ENCODE data around the gene MVB12B.

The MVB12B gene

GRCh38 chr9:126302730-126303129, 23.9 kb upstream of the MVB12B start:
- in situ Hi-C loops (cut with HindIII; ENCODE audit: low sequenced_read_pairs): no loop called here

DNA sequence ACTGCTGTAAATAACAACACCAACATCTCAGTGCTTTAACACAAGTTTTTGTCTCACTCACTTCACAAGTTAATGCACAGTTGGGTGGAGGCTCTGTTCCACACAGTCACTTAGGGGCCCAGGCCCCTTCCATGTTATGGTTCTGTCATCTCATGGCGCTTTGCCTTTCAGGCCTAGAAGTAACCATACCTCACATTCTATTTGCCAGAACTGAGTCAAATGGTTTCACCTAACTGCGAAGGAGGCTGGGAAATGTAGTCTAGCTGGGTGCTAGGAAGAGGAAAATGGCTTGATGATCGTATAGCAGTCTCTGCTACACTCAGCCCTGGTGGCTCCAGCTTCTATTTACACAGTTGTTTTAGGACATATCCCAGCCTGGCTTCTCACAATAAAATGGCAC, 23.1 kb upstream of the MVB12B start:
- in situ Hi-C loops (cut with HindIII; ENCODE audit: low sequenced_read_pairs): no loop called here

- in situ Hi-C loops (cut with HindIII; ENCODE audit: low sequenced_read_pairs): no loop called here
These were observed 22.2 kb upstream of the MVB12B start for GRCh38 chr9:126304207-126304970.

GRCh38 chr9:126304971-126305320, 21.7 kb upstream of the MVB12B start:
- in situ Hi-C loops (cut with HindIII; ENCODE audit: low sequenced_read_pairs): no loop called here

DNA sequence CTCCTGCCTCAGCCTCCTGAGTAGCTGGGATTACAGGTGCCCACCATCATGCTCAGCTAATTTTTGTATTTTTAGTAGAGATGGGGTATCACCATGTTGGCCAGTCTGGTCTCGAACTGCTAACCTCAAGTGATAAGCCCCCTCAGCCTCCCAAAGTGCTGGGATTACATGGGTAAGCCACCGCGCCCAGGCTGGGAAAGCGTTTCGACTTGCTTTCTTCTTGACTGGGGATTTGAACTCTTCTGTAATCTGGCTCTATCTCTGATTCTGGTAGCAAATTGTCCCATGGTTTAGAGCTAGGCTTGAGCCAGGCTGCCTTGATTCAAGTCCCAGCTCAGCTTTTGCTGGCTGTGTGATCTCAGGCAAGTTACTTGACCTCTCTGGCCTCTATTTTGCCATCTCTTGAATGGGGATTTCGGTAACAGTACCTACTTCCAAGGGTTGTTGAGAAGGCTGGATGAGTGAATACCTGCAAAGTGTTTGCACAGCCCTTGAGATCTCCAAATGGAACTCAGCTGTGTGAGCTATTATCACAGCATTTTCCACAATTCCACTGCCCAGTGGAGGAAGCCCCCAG, 20.5 kb upstream of the MVB12B start:
- in situ Hi-C loops (cut with HindIII; ENCODE audit: low sequenced_read_pairs): no loop called here

GRCh38 chr9:126307322-126308061, 19.1 kb upstream of the MVB12B start:
- in situ Hi-C loops (cut with HindIII; ENCODE audit: low sequenced_read_pairs): no loop called here

- in situ Hi-C loops (cut with HindIII; ENCODE audit: low sequenced_read_pairs): no loop called here
These were observed 17.0 kb upstream of the MVB12B start for GRCh38 chr9:126309427-126310189.

DNA sequence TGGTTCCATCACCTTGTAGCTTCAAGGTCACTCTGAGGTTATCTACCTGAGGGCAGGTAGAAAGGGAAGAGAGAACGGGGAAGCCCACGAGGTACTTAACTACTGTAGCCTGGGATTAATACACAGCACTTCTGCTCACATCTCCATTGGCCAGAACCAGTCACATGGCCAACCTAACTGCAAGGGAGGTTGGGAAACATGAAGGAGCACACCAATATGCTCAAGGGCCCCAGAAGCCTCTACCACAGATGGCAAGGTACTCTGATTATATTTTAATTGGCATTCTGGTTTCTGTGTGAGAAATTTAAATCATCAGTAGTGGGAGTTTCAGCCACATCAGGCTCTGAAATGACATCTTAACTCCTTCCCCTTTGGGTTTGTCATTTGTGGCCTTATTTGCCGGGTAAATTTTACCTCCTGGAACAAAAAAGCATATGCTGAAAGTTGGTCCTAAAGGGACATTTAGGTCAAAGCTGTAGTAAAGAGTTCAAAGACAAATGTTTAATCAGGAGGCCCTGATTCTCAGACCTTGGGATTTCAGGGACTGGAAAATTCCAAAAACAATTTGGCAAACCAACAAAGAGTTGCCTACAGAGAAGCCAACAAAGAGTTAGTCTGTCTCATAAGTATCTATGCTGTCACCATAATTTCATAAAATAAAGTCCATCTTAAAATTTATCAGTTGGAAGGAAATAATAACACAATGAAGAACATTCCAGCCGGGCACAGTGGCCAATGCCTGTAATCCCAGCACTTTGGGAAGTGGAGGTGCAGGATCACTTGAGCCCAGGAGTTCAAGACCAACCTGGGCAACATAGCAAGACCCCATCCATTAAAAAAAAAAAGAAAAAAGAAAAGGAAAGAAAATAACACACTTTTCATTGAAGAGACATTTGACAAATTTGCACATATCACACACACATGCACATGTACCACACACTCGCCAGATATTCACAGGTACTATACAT, 13.8 kb upstream of the MVB12B start:
- in situ Hi-C loops (cut with HindIII; ENCODE audit: low sequenced_read_pairs): no loop called here

GRCh38 chr9:126316085-126316655, 10.5 kb upstream of the MVB12B start:
- in situ Hi-C loops (cut with HindIII; ENCODE audit: low sequenced_read_pairs): loop anchor here (5.0 kb wide), 1 partner anchor 81 kb away; no protein-coding TSS in a partner anchor

GRCh38 chr9:126317513-126317912, 9.1 kb upstream of the MVB12B start:
- in situ Hi-C loops (cut with HindIII; ENCODE audit: low sequenced_read_pairs): loop anchor here (5.0 kb wide), 1 partner anchor 80 kb away; no protein-coding TSS in a partner anchor

GRCh38 chr9:126318858-126319257, 7.8 kb upstream of the MVB12B start:
- in situ Hi-C loops (cut with HindIII; ENCODE audit: low sequenced_read_pairs): loop anchor here (5.0 kb wide), 1 partner anchor 78 kb away; no protein-coding TSS in a partner anchor

DNA sequence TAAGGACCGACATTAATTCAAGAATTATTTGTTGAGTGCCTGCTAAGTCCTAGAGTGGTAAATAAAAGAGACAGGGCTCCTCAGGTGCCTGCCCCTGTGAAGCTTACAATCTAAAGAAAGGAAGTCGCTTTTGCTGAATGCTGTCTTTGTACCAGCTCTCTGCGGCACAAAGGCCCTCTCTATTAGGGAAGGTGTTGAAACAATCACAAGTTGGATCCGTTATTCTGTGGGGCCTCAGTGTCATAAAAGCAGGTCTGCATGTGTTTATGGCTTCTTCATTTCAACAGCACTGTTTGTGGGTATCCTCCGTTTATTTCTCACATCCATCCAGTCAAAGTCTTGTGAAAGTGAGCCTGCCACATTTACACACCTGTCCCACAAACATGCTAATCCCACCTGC, 7.0 kb upstream of the MVB12B start:
- in situ Hi-C loops (cut with HindIII; ENCODE audit: low sequenced_read_pairs): loop anchor here (5.0 kb wide), 1 partner anchor 78 kb away; no protein-coding TSS in a partner anchor

DNA sequence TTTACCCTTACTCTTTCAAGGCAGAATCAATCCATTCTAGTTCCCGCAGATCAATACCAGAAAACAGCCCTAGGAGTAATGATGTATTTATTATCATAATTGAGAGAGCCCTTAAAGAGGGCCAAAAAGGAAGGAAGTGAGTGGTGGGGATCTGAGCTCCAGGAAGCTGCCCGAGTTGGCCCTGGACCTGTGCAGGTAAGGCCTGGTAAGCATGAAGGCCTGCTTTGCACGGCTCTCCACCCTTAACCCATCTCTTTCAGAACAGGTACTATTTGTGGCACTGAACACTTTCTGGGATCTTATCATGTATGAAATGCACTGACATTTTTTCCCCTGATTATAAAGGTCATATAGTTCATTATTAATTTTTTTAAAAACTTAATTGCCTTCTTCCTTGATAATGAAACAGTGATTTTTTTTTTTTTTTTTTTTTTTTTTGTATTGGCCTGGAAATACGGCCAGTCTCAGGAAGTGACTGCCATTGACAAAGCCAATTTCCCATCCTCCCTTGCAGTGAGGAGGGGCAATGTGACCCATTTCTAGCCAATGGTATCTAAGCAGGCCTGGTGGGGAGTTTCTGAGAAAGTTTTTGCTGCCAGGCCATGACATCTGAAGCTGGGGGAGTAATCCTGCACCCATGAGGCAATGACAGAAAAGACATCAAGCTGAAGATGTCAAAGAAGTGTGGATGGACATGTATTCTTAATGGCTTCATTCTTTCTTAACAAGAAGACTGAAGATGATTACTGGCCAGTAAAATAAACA, 6.3 kb upstream of the MVB12B start:
- in situ Hi-C loops (cut with HindIII; ENCODE audit: low sequenced_read_pairs): no loop called here

GRCh38 chr9:126321742-126322141, 4.9 kb upstream of the MVB12B start:
- in situ Hi-C loops (cut with HindIII; ENCODE audit: low sequenced_read_pairs): no loop called here

GRCh38 chr9:126325821-126326220, 808 bp upstream of the MVB12B start:
- in situ Hi-C loops (cut with HindIII; ENCODE audit: low sequenced_read_pairs): no loop called here

GRCh38 chr9:126327006-126327713, 531 bp downstream of the MVB12B start:
- in situ Hi-C loops (cut with HindIII; ENCODE audit: low sequenced_read_pairs): no loop called here

DNA sequence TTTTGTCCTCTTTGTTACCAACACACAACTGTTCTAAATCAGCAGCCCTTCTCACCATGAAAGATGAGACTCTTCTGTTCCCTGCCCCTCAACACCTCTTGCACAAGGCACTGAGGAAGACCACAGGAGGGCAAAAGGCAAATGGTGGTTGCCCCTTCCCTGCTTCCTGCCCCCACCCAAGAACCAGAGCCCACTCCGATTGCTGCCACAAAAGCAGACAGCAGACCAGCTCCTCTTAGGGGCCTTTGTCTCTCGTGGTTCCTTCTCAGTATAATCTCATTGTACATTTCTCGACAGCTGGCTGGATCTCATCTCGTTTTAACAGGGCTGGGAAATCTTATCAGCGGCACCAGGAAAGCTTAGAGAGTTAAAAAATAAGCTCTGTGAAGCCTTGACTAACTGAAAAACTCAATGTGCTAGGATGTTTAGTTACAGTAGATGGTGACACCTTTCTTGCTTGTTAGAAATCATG, 1.1 kb downstream of the MVB12B start:
- in situ Hi-C loops (cut with HindIII; ENCODE audit: low sequenced_read_pairs): no loop called here

- in situ Hi-C loops (cut with HindIII; ENCODE audit: low sequenced_read_pairs): no loop called here
These were observed 1.8 kb downstream of the MVB12B start for GRCh38 chr9:126328407-126328806.
